Keratinocyte (primary cell): Measurements from ENCODE around the gene CPA5.

ENCODE experiments used
- CTCF ChIP-seq, 3 experiments: IDR thresholded peaks in 1 of 3; conservative IDR thresholded peaks in 1 of 3; optimal IDR thresholded peaks in 1 of 3; 2 replicates in 2 of 3; 3 replicates in 1 of 3; pipeline versions ENCODE3 to v1.5.1; 2011; ENCODE audit warnings: low read length in 3 of 3, mild to moderate bottlenecking in 3 of 3, moderate library complexity in 2 of 3, control low read depth in 1 of 3, inconsistent platforms in 1 of 3; ENCODE audit not compliant: insufficient read depth in 2 of 3; ENCODE audit errors: extremely low read depth in 1 of 3
- EZH2 ChIP-seq: IDR thresholded peaks from one replicate; pipeline ENCODE4 v1.6.1; 2012; ENCODE audit warnings: inconsistent platforms, mild to moderate bottlenecking, low read length, moderate library complexity

DNA sequence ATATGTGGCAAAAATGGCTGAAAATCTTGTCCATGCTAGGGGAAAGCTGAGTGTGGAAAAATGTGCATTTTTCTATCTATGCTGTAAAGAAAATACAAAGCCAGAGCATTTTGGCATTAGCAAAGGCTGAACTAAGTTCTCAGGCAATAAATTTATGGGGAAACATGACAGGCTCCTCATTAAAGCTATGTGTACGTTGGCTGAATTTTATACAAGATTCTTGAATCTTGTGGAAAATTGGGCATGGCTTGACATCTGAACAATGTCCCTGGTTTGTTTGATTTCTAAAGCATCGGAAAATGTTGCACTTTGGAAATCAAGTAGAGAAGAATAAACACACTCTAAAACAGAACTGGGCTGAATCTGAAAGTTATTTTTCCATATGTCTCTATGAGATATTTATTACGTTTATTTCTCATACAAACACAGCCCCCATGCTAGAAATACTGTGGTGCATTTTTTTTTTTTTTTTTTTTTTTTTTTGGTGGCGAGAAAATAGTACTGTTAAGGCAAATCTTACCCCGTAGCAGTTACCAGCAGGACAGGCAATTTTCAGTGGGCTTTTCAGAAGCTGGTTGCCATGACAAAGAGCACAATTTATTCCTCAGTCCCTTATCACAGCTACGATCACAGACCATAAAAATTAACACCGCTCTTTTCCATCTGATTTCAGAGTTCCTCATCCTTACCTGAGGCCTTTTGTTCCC is 52.6 kb downstream of the CPA5 start:
- TF ChIP-seq CTCF (optimal IDR thresholded peaks at IDR 0.05 in 1 of 3, IDR thresholded peaks at IDR 0.05 in 1 of 3, conservative IDR thresholded peaks at IDR 0.05 in 1 of 3; ENCODE audit: extremely low read depth in 1 of 3, insufficient read depth in 2 of 3, low read length in 3 of 3) (no peak), EZH2 (no peak)
